ENCODE measurements around the gene PUM1.

PUM1 gene

GRCh38 chr1:30892671-30893073 lies 172.8 kb downstream of the PUM1 start:
- DNase-seq (ENCODE audit: extremely low read depth, low read depth) = no peak
- no peak overlapping the region for H3K4me3 ChIP-seq (replicated peaks; ENCODE audit: low read depth, low read length)
- no peak for TF ChIP-seq CTCF (IDR thresholded peaks at IDR 0.05; ENCODE audit: low read depth, low read length, missing control alignments)

GRCh38 chr1:30891227-30891552 lies 174.3 kb downstream of the PUM1 start:
- DNase-seq (ENCODE audit: extremely low read depth, low read depth) = no peak
- no peak for TF ChIP-seq CTCF (IDR thresholded peaks at IDR 0.05; ENCODE audit: low read depth, low read length, missing control alignments)
- no peak overlapping the region for H3K4me3 ChIP-seq (replicated peaks; ENCODE audit: low read depth, low read length)

- TF ChIP-seq CTCF (IDR thresholded peaks at IDR 0.05; ENCODE audit: low read depth, low read length, missing control alignments) = no peak
- no peak overlapping the region for H3K4me3 ChIP-seq (replicated peaks; ENCODE audit: low read depth, low read length)
- DNase-seq (ENCODE audit: extremely low read depth, low read depth) = no peak
Observed at GRCh38 chr1:30890502-30891226, 174.9 kb downstream of the PUM1 start.

GRCh38 chr1:30889511-30889910 lies 176.0 kb downstream of the PUM1 start:
- no peak for DNase-seq (ENCODE audit: extremely low read depth, low read depth)
- TF ChIP-seq CTCF (IDR thresholded peaks at IDR 0.05; ENCODE audit: low read depth, low read length, missing control alignments) = no peak
- H3K4me3 ChIP-seq (replicated peaks; ENCODE audit: low read depth, low read length) = no peak overlapping the region

GRCh38 chr1:30888975-30889374 lies 176.5 kb downstream of the PUM1 start:
- H3K4me3 ChIP-seq (replicated peaks; ENCODE audit: low read depth, low read length) = no peak overlapping the region
- TF ChIP-seq CTCF (IDR thresholded peaks at IDR 0.05; ENCODE audit: low read depth, low read length, missing control alignments) = no peak
- no peak for DNase-seq (ENCODE audit: extremely low read depth, low read depth)

GRCh38 chr1:30888391-30888790 lies 177.1 kb downstream of the PUM1 start:
- no peak for TF ChIP-seq CTCF (IDR thresholded peaks at IDR 0.05; ENCODE audit: low read depth, low read length, missing control alignments)
- peak; percentile 43 for DNase-seq (ENCODE audit: extremely low read depth, low read depth)
- H3K4me3 ChIP-seq (replicated peaks; ENCODE audit: low read depth, low read length) = no peak overlapping the region

Measured in HFF-Myc (cell line).